ENCODE measurements around the gene MADD. TPM values are rescaled to one million over a fixed set of nuclear protein-coding genes. Genes with fewer than 3 reads are reported as not detected.

The MADD gene
- total RNA-seq, 1 experiment from 2014 or later: 41.0 TPM

DNA sequence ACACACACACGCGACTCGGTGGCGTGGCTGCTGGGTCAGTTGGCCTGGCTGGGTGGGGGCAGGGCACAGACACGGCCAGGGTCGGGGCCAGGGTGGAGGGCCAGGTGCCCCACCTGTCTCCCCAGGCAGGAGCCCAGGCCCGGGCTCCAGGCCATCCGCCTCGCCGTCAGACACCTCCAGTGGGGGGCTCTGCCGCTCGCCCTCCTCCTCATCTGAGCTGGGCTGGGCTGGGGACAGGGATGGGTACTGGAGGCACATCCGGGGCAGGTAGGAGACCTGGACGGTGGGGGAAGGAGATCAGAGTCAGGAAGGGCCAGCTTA is 88.8 kb downstream of the MADD start:
- no peak for DNase-seq
- Histone ChIP-seq H3K18ac (ENCODE audit: insufficient read length, low read depth, low read length) (no peak overlapping the region), H4K8ac (replicated peaks; ENCODE audit: insufficient read length, low read depth, low read length) (no peak overlapping the region), H2BK120ac (ENCODE audit: low read depth, low read length, poor library complexity, severe bottlenecking) (no peak overlapping the region), H3K56ac (ENCODE audit: insufficient read length, low read depth, low read length) (no peak overlapping the region), H2BK15ac (ENCODE audit: low read depth, low read length) (no peak overlapping the region), H3K23me2 (ENCODE audit: insufficient read length, low read depth, low read length, poor library complexity, severe bottlenecking) (no peaks in the 10 kb centered on the region), H3K4me2 (ENCODE audit: insufficient read depth, insufficient read length, low read length) (no peak overlapping the region), H2BK20ac (ENCODE audit: low read depth, low read length, poor library complexity, severe bottlenecking) (no peak overlapping the region), H3K27ac (ENCODE audit: insufficient read length, low read depth, low read length) (no peak overlapping the region), H3K4ac (ENCODE audit: low read depth, low read length) (no peak overlapping the region), H3K14ac (ENCODE audit: insufficient read depth, low read length) (no peak overlapping the region), H3K23ac (ENCODE audit: insufficient read length, low read depth, low read length) (no peak overlapping the region), H2BK5ac (ENCODE audit: insufficient read length, low read length) (no peak overlapping the region), H4K20me1 (ENCODE audit: control insufficient read depth, insufficient read depth, insufficient read length) (peaks cover 2% of the 10 kb centered on the region), H3K9ac (ENCODE audit: extremely low read depth, insufficient read length, low read length) (no peak overlapping the region), H4K5ac (ENCODE audit: insufficient read length, low read depth, low read length) (no peak overlapping the region), H2AK5ac (ENCODE audit: insufficient read length, low read length) (no peak overlapping the region), H3K79me1 (ENCODE audit: insufficient read depth, low read depth, low read length, poor library complexity, severe bottlenecking) (no peaks in the 10 kb centered on the region), H3K4me1 (ENCODE audit: insufficient read depth, low read length) (no peaks in the 10 kb centered on the region), H3K9me3 (ENCODE audit: control insufficient read depth, low read depth, low read length) (no peaks in the 10 kb centered on the region), H3K79me2 (ENCODE audit: insufficient read depth, low read length) (no peaks in the 10 kb centered on the region), H2BK12ac (ENCODE audit: insufficient read length, low read depth, low read length) (no peak overlapping the region), H3T11ph (ENCODE audit: low read length) (no peak overlapping the region), H2AFZ (ENCODE audit: low read length) (no peak overlapping the region), H4K91ac (ENCODE audit: insufficient read length, low read depth, low read length) (no peak overlapping the region), H3K27me3 (ENCODE audit: insufficient read depth, low read length) (no peaks in the 10 kb centered on the region)
- peaks cover 6% of the 10 kb centered on the region in 2 experiments for H3K4me1 Mint-ChIP-seq
- no peak overlapping the region for H3K4me3 Mint-ChIP-seq
- WGBS (ENCODE audit: extremely low coverage, insufficient read length, low lambda C conversion rate): no CpG with 5 or more reads among the region's 14 CpGs
- H3K27me3 Mint-ChIP-seq (ENCODE audit: low read depth): no peaks in the 10 kb centered on the region
- H3K27ac Mint-ChIP-seq: no peak overlapping the region
- TF ChIP-seq, protein P1, sequence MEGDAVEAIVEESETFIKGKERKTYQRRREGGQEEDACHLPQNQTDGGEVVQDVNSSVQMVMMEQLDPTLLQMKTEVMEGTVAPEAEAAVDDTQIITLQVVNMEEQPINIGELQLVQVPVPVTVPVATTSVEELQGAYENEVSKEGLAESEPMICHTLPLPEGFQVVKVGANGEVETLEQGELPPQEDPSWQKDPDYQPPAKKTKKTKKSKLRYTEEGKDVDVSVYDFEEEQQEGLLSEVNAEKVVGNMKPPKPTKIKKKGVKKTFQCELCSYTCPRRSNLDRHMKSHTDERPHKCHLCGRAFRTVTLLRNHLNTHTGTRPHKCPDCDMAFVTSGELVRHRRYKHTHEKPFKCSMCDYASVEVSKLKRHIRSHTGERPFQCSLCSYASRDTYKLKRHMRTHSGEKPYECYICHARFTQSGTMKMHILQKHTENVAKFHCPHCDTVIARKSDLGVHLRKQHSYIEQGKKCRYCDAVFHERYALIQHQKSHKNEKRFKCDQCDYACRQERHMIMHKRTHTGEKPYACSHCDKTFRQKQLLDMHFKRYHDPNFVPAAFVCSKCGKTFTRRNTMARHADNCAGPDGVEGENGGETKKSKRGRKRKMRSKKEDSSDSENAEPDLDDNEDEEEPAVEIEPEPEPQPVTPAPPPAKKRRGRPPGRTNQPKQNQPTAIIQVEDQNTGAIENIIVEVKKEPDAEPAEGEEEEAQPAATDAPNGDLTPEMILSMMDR (conservative IDR thresholded peaks at IDR 0.05): no peak
- no peaks in the 10 kb centered on the region for H3K9me3 Mint-ChIP-seq
- no peaks in the 10 kb centered on the region for H3K36me3 Mint-ChIP-seq (ENCODE audit: insufficient read depth in 1 of 3, low read depth in 3 of 3)
